ENCODE measurements around the gene ANXA4. TPM values are rescaled to one million over a fixed set of nuclear protein-coding genes. Genes with fewer than 3 reads are reported as not detected.

ANXA4 gene
- total RNA-seq, 8 experiments from 2014 or later = 3.3 to 104 (median 11.1) TPM

DNA sequence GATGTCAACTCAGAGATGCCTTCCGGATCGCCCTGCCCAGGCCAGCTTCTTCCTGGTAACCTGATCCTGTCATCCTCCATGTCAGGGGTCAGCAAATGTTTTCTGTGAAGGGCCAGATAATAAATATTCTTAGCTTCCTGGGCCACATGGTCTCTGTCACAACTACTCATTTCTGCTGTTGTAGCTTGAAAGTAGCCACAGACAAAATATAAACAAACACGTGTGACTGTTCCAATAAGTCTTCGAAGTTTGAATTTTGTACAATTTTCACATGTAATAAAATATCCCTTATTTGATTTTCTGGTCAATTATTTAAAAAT is 35.8 kb downstream of the ANXA4 start:
- in situ Hi-C loops (cut with MboI; ENCODE audit: low pct_unique_long_range_greater_than_20kb in 2 of 9, low sequenced_read_pairs in 9 of 9, unreplicated experiment in 9 of 9) = no loop called here
- Histone ChIP-seq H3K4me1 (replicated peaks in 1 of 2) (no peaks in the 10 kb centered on the region), H3K27ac (no peak overlapping the region), H3K4me3 (no peak overlapping the region)
- WGBS, 10 experiments = 60 to 100% (median 94%) methylated on average over 1 to 4 of the region's 4 CpGs; no CpG with 5 or more reads in 1 of the 10 experiments
- no peak for ATAC-seq (replicated peaks in 6 of 8)

DNA sequence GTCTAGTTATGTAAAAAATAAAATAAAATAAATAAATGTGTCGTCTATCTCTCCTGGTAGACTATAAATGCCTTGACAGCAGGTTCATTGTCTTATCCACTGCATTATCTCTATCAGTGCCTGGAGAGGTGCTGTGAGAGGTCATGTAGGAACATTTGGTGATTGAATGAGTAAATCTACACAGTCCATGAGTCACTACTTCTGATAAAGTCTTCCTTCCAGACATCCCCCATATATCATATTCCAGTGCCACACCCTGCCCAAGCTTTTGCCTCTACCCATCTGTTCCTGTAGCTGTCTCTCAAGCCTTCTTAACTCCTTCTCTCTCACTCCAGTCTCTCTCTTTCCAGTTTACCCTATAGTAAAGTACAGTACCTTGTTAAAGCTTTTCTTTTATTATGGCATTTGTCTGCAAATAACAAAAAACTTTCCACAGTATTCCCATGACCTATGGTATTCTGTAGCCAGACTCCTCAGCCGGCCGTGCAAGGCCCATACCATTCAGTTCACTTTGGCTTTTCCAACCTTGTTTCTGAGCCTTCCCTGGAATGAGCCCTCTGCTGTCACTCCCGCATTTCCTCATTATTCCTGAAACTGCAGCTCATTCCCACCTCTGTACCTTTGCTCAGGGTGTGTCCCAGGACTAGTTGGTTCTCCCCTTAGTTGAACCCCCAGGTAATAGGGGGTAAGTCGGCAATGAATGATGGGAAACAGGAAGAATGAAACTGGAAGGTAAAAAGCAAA is 37.5 kb downstream of the ANXA4 start:
- Histone ChIP-seq H3K4me1 (replicated peaks in 1 of 2) (peaks cover 0 to 5% of the 10 kb centered on the region in 2 donors), H3K27ac (no peak overlapping the region), H3K4me3 (no peak overlapping the region)
- in situ Hi-C loops (cut with MboI; ENCODE audit: low pct_unique_long_range_greater_than_20kb in 2 of 9, low sequenced_read_pairs in 9 of 9, unreplicated experiment in 9 of 9) = no loop called here
- peak; percentile 64 to 96 (median 68) for ATAC-seq (replicated peaks in 6 of 8)
- 44 to 95% (median 88%) methylated on average over 4 to 5 of the region's 5 CpGs; no CpG with 5 or more reads in 1 of the 10 experiments for WGBS, 10 experiments

DNA sequence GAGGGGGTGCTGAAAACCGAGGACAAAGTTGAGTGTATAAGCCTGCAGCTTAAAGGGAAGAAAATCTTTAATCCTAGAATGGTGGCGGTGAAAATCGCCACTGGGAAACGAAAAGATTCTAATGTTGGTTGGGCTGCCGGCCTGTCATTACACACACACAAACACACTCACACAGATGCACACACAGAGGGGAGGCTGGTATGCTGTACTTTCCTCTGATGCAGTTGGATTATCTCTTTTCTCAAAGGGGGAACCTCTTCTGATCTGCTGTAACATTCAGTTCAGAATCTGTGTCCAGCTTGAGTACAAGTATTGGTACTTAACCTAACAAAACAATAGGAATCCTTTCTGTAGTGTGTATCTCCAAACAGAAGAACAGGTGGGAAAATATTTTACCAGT is 39.0 kb downstream of the ANXA4 start:
- no peak for ATAC-seq (replicated peaks in 6 of 8)

DNA sequence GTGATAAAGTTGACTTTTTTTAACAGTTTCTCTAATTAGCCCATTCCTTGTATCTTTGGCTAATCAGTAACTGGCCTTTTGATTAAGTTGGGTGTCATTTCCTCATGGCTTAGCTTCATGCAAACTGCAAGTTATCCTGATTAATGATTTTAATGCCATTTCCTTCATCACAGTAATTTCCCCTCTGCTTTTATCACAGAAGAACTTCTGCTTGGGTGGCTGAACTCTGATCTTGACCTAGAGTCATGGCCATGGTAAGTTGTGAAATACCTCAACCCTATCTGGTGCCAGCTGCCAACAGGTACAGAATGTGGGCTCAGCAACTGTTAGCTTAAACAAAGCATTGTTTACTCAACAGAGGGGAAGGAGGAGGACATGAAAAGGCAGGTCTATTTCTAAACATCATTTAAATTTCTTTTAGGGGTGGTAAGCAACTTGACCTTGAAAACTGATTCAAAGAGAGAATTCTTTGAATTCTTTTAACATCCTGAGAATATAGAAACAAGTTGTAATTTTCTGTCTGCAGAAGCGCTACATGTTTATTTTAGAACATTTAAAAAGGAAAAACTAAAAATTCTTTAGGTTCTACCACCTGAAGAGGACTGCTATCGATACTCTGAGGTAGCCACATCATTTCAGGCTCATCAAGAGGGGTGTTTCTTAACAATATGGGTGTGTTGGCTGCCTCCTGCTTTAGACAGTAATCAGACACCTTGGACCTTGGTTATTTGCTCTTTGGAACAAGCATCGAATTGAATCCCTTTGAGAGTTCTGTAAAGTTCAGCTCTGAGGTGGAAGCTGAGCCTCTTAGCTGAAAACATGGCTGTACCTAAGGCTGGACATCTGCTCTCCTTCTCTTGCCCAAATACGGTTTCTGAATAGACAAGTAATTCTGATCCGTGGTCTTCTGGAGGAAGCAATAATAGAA is 39.7 kb downstream of the ANXA4 start:
- no peak for ATAC-seq (replicated peaks in 6 of 8)
- Histone ChIP-seq H3K27ac (no peak overlapping the region), H3K4me1 (replicated peaks in 1 of 2) (peaks cover 0 to 5% of the 10 kb centered on the region in 2 donors), H3K4me3 (no peak overlapping the region)
- 72 to 95% (median 92%) methylated on average over 2 to 5 of the region's 5 CpGs; no CpG with 5 or more reads in 2 of the 10 experiments for WGBS, 10 experiments
- in situ Hi-C loops (cut with MboI; ENCODE audit: low pct_unique_long_range_greater_than_20kb in 2 of 9, low sequenced_read_pairs in 9 of 9, unreplicated experiment in 9 of 9) = no loop called here

More for the DNA sequence above, 39.0 kb downstream of the ANXA4 start:
- H3K4me3 ChIP-seq = no peak overlapping the region
- WGBS, 10 experiments = 20 to 90% (median 64%) methylated on average over 1 to 5 of the region's 5 CpGs; no CpG with 5 or more reads in 3 of the 10 experiments
- H3K27ac ChIP-seq = no peak overlapping the region
- peaks cover 0 to 5% of the 10 kb centered on the region in 2 donors for H3K4me1 ChIP-seq (replicated peaks in 1 of 2)
- in situ Hi-C loops (cut with MboI; ENCODE audit: low pct_unique_long_range_greater_than_20kb in 2 of 9, low sequenced_read_pairs in 9 of 9, unreplicated experiment in 9 of 9) = no loop called here

DNA sequence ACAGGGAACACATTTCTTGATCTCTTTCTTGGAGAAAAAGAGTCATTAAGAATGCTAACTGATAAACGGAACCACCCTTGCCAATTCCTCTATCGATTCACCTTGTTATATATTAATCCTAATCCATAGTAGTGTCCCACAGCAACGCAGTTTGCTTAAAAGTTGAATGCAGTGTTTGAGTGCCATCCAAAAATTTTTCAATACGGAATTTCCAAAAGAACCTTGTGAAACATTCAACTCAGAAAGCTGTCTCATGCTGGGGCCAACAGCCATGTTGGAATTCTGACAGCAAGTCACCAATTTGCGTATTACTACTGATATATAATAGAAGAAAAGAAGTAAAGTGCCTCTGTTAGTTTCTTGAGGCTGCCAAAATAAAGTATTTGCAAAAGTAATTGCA is 42.3 kb downstream of the ANXA4 start:
- peaks cover under 1 to 6% of the 10 kb centered on the region in 2 donors for H3K4me1 ChIP-seq (replicated peaks in 1 of 2)
- no peak overlapping the region for H3K27ac ChIP-seq
- in situ Hi-C loops (cut with MboI; ENCODE audit: low pct_unique_long_range_greater_than_20kb in 2 of 9, low sequenced_read_pairs in 9 of 9, unreplicated experiment in 9 of 9) = no loop called here
- 78 to 100% (median 87%) methylated on average over 3 to 5 of the region's 5 CpGs for WGBS, 10 experiments
- H3K4me3 ChIP-seq = no peak overlapping the region
- no peak for ATAC-seq (replicated peaks in 6 of 8)

DNA sequence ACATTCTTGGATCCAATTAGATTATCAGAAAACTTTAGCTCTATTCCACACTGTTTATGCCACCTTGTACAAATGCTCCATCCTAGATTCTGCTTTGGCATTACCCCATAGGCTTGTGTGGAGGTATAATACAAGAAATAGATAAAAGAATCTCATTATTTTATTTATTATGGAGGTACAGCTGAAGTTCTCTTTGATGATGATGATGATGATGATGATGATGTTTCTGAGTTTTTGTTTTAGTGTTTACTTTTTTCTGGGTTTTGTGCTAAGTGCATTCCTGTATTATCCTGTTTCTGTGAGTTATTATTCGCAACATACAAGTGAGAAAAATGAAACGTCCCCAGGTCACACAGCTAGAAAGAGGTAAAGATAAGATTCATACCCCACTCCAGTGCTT is 43.4 kb downstream of the ANXA4 start:
- H3K4me3 ChIP-seq = no peak overlapping the region
- H3K4me1 ChIP-seq (replicated peaks in 1 of 2) = peaks cover 10 to 17% of the 10 kb centered on the region in 2 donors
- no peak for ATAC-seq (replicated peaks in 6 of 8)
- no peak overlapping the region for H3K27ac ChIP-seq
- 80 to 100% (median 89%) methylated on average over 1 to 2 of the region's 2 CpGs; no CpG with 5 or more reads in 3 of the 10 experiments for WGBS, 10 experiments
- in situ Hi-C loops (cut with MboI; ENCODE audit: low pct_unique_long_range_greater_than_20kb in 2 of 9, low sequenced_read_pairs in 9 of 9, unreplicated experiment in 9 of 9) = no loop called here

DNA sequence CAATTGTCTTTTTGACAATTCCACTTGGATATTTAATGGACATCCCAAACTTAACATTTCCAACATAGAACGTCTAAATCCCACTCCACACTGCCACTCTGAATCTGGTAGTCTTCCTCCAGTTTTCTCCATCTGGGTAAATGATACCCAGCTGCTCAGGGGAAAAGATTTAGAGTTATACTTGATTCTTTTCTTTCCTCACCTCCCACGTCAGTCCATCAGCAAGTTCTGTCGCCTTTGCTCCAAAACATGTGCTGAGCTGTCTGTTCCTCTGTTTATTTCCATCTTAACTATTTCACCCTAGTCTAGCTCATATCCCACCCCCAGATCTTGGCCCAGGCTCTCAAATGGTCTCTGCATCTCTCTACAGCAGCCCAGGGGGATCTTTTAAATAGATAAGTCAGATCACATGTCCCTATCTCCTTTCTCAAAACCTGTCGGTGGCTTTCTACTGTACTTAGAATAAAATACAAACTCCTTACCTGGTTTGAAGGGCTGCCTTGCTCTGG is 44.2 kb downstream of the ANXA4 start:
- no peak overlapping the region for H3K4me3 ChIP-seq
- in situ Hi-C loops (cut with MboI; ENCODE audit: low pct_unique_long_range_greater_than_20kb in 2 of 9, low sequenced_read_pairs in 9 of 9, unreplicated experiment in 9 of 9) = no loop called here
- no peak for ATAC-seq (replicated peaks in 6 of 8)
- H3K27ac ChIP-seq = no peak overlapping the region
- 10 to 100% (median 76%) methylated on average over 1 to 4 of the region's 4 CpGs; no CpG with 5 or more reads in 1 of the 10 experiments for WGBS, 10 experiments
- H3K4me1 ChIP-seq (replicated peaks in 1 of 2) = peaks cover 18 to 23% of the 10 kb centered on the region in 2 donors

DNA sequence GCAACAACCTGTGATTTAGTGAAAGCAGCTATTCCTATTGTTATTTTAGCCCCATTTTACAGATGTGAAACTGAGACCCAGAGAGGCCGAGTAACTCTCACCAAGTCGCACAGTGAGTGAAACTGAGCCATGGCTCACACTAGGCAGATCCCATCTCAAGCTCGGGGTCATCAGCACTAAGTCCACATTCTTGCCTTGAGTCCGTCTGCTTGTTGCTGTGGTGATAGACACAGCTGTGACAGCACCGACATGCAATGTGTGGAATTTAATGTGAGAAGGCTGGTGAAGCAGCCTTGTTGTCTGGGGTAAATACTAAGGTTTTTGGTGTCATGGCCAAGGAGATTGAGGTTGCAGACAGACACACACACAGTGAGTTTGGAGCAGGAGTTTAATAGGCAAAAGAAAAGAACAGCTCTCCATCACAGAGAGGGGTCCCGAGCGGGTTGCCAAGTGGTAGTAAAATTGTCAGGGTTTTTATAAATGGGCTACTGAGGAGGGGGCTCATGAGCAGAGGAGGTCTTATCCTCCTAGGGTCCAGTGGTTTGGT is 47.3 kb downstream of the ANXA4 start:
- Histone ChIP-seq H3K4me3 (no peak overlapping the region), H3K27ac (peak overlapping the region in 1 of 2 donors; percentile 15), H3K4me1 (replicated peaks in 1 of 2) (peaks cover 18 to 20% of the 10 kb centered on the region in 2 donors)
- in situ Hi-C loops (cut with MboI; ENCODE audit: low pct_unique_long_range_greater_than_20kb in 2 of 9, low sequenced_read_pairs in 9 of 9, unreplicated experiment in 9 of 9) = no loop called here
- WGBS, 10 experiments = 24 to 73% (median 36%) methylated on average over 2 to 7 of the region's 7 CpGs; no CpG with 5 or more reads in 4 of the 10 experiments
- ATAC-seq (replicated peaks in 6 of 8) = peak; percentile 27 to 93 (median 80)

DNA sequence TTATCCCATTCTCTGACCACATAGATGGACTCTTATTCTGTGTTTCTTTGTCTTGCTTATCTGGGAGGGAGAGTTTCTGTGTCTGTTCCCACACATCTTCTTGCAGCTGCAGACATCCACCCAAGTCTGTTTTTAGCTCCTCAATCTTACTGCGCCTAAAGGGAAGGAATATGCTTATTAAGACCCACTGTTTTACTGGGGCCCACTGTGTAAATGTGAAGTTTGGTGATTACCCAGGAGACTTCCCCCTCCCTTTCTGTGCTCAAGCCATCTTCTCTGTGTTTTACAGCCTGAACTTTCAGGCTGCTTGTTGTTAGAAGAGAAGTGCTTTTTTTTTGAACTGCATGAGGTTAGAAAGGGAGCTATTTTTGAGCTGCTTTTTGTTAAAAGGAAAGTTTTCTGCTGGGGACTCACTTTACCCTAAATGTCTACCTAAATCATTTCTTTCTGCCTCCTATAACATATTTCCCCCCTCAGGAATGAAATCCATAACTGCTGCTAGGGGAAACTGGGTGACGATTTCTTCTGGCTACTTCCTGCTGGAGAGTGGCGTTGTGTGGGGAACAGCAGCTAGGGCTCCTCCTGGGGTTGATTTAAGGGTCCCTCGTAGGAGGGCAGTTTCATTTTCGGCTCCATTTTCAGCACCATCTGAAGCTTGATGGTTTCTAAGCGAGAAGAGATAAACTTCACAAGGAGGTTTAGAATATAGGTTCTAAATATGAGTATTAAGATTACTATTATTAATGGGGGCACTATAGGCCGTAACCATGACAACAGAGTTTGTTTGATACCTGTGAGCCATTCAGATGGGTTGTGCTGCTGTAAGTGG is 48.1 kb downstream of the ANXA4 start:
- Histone ChIP-seq H3K27ac (peak overlapping the region in 1 of 2 donors; percentile 15), H3K4me3 (peak overlapping the region in 1 of 5 donors; percentile 7), H3K4me1 (replicated peaks in 1 of 2) (peaks cover 18 to 20% of the 10 kb centered on the region in 2 donors)
- peak; percentile 44 to 90 (median 59) for ATAC-seq (replicated peaks in 6 of 8)
- whole genome bisulfite sequencing, 10 experiments = 0 to 47% (median 17%) methylated on average over 1 to 5 of the region's 7 CpGs; no CpG with 5 or more reads in 2 of the 10 experiments
- in situ Hi-C loops (cut with MboI; ENCODE audit: low pct_unique_long_range_greater_than_20kb in 2 of 9, low sequenced_read_pairs in 9 of 9, unreplicated experiment in 9 of 9) = no loop called here

DNA sequence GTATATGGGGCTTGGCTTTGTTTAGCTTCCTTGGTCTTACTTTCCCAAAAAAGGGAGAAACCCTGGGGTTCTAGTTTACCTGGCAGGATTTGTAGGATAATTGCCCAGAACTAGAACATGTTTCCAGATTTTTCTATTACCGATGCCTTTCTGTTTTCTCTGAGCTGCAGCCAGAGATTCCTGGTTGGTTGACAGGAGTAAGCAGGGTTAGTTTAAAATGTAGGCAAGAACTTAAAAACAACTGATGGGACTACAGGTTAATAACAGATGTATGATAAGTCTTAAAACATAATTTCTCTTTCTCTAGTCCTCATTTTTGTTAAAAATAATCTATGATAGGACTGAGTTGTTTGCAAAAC is 48.6 kb downstream of the ANXA4 start:
- no peak overlapping the region for H3K4me3 ChIP-seq
- 14 to 100% (median 77%) methylated on average over 1 of the region's 1 CpG; no CpG with 5 or more reads in 1 of the 10 experiments for WGBS, 10 experiments
- peaks cover 18 to 20% of the 10 kb centered on the region in 2 donors for H3K4me1 ChIP-seq (replicated peaks in 1 of 2)
- ATAC-seq (replicated peaks in 6 of 8) = no peak
- in situ Hi-C loops (cut with MboI; ENCODE audit: low pct_unique_long_range_greater_than_20kb in 2 of 9, low sequenced_read_pairs in 9 of 9, unreplicated experiment in 9 of 9) = no loop called here
- H3K27ac ChIP-seq = peak overlapping the region in 1 of 2 donors; percentile 15

DNA sequence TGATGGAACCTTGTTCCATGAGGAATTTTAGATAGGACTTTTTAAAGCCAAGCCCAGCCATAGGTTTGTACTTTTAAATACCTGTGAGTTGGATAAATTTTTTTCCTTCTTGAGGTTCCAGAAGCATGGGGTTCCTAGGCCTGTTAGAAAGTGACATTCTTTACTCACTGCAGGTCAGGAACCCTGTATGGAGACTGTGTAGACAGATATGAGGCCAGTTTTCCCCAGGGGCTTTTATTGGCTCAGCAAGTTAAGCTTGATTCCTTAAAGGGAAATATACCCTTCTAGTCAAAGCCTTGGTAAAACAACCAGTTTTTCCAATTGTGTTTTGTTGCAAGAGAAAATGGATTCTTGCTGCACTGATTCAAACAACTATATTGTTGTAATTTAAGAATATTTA is 49.1 kb downstream of the ANXA4 start:
- in situ Hi-C loops (cut with MboI; ENCODE audit: low pct_unique_long_range_greater_than_20kb in 2 of 9, low sequenced_read_pairs in 9 of 9, unreplicated experiment in 9 of 9) = no loop called here
- Histone ChIP-seq H3K4me1 (replicated peaks in 1 of 2) (peaks cover 18 to 20% of the 10 kb centered on the region in 2 donors), H3K4me3 (no peak overlapping the region), H3K27ac (no peak overlapping the region)
- ATAC-seq (replicated peaks in 6 of 8) = no peak

DNA sequence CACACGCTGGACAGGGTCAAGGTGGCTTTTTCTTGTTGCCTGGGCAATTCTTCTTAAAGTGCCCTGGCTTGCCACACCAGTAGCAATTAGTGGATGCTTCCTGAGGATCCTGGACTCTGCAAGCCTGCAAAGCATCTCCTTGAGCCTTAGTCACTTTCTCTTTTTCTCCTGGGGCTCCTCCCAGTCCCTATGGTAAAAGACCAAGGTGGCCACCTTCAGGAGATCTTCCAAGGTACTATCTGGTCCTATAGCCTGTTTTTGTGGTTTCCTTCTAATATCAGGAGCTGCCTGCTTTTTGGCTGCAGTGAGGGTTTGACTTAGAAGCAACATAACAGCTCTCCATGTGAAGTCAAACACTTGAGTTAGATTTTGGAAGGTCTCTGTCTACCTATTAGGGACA is 54.2 kb downstream of the ANXA4 start:
- 100% methylated on average over 1 of the region's 1 CpG; no CpG with 5 or more reads in 8 of the 10 experiments for WGBS, 10 experiments
- Histone ChIP-seq H3K27ac (no peak overlapping the region), H3K4me3 (no peak overlapping the region), H3K4me1 (replicated peaks in 1 of 2) (peaks cover 29% of the 10 kb centered on the region in 2 donors)
- peak in 1 of 8 experiments; percentile 7 for ATAC-seq (replicated peaks in 6 of 8)
- in situ Hi-C loops (cut with MboI; ENCODE audit: low pct_unique_long_range_greater_than_20kb in 2 of 9, low sequenced_read_pairs in 9 of 9, unreplicated experiment in 9 of 9) = no loop called here
